ENCODE results near the gene INPP5A.
A peak's percentile ranks its signal among the peaks of the same experiment; 100 is the strongest.

Gene INPP5A

DNA sequence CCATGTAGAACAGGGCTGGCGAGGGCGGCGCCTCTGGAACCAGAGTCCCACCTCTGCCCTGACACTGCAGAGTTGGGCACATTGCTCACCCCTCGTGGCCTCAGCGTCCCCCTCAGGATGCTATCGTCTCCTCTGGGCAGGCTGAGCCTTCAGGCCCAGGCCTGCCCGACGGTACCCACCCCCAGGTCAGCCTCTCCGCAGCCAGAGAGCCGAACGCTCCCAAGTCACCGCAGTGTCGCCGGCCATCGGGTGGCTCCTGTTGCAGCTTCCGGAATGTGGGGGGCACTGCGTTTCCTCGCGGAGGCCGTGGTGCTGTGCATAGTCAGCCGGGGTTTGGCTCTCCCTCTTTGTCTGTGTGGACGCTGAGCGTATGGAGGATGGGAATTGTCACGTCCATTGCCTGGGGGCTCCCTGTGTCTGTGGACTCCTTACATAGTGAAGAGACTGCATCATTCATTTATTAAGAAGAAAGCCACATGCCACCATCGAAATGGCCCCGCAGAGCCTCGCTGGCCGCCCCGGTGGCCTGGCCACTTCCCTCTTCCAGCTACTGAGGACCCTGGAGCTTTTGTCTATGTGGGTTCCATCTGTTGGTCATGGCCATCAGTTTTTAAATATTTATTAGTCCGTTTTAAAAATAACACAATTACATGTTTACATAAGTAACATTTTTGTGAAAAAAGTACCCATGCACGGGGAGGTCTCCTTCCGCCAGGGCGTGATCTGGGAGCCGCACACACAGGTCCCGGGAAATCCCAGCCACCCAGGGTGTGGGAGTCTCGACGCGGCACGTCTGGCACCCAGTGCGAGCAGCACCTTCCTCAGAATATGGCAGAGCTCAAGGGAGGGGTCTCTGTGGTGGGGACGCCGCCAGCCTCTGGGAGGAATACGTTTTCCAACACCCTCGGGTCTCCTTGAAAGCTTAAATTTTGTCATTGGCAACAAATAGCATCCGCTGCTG, 232.8 kb downstream of the INPP5A start:
- TF ChIP-seq TEAD4 (IDR thresholded peaks at IDR 0.05) (no peak), FOXM1 (IDR thresholded peaks at IDR 0.05; ENCODE audit: borderline replicate concordance, low read depth) (no peak), USF1 (IDR thresholded peaks at IDR 0.05) (no peak), EGR1 (IDR thresholded peaks at IDR 0.05) (no peak), CEBPB (IDR thresholded peaks at IDR 0.05) (no peak), YY1 (IDR thresholded peaks at IDR 0.05; ENCODE audit: low read depth) (no peak), EP300 (IDR thresholded peaks at IDR 0.05; ENCODE audit: borderline replicate concordance) (no peak), ZBTB7A (IDR thresholded peaks at IDR 0.05; ENCODE audit: low read depth) (no peak)

- 0 out of 2 replicates have a peak, but pooled peaks have one; percentile 10 for TF ChIP-seq ZBTB7A (IDR thresholded peaks at IDR 0.05; ENCODE audit: low read depth)
- TF ChIP-seq EGR1 (IDR thresholded peaks at IDR 0.05), result no peak
These were observed 236.8 kb downstream of the INPP5A start for GRCh38 chr10:132774181-132774901.

DNA sequence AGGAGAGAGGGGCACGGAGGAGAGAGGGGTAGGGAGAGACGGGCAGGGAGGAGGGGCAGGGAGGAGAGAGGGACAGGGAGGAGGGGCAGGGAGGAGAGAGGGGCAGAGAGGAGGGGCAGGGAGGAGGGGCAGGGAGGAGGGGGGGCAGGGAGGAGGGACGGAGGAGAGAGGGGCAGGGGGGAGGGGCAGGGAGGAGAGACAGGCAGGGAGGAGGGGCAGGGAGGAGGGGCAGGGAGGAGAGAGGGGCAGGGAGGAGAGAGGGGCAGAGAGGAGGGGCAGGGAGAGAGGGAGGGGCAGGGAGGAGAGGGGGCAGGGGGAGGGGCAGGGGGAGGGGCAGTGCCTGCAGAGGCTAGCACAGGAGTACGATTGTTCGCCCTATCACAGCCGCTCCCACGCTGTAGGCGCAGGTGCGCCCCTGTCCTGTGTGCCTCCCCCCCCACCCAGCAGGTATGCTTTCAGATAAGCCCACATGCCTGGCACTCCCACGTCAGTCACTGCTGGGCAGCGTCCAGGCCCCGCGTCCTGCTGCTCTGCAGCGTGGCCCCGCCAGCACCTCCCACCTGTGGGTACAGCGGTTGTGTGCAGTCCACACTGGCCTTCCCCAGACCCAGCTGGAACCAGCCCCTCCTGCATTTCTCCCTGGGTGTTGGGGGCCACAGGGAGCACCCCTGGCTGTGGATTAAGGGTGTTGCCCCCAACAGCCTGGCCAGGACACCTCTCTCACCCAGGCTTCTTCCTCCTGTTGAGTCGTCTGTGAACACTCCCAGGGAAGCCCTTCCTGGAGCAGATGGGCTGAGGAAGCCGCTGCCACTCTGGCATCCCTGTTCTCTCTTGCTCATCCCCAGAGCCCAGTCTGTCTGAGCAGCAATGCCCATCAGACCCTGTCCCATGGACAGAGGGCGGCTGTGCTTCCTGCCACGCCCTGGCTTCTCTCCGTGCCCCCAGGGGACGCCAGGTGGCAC, 237.6 kb downstream of the INPP5A start:
- TF ChIP-seq TEAD4 (IDR thresholded peaks at IDR 0.05), result peak; percentile 54; the same call in 1 of the 2 replicates
- TF ChIP-seq USF1 (IDR thresholded peaks at IDR 0.05), result no peak
- no peak; the same call in none of the 2 replicates for TF ChIP-seq EP300 (IDR thresholded peaks at IDR 0.05; ENCODE audit: borderline replicate concordance)
- TF ChIP-seq CEBPB (IDR thresholded peaks at IDR 0.05), result no peak
- peak; percentile 56; the same call in 1 of the 2 replicates for TF ChIP-seq EGR1 (IDR thresholded peaks at IDR 0.05)
- no peak for TF ChIP-seq YY1 (IDR thresholded peaks at IDR 0.05; ENCODE audit: low read depth)
- TF ChIP-seq CREB1 (IDR thresholded peaks at IDR 0.05; ENCODE audit: low read depth), result no peak
- TF ChIP-seq MAX (IDR thresholded peaks at IDR 0.05), result peak; percentile 82
- no peak for TF ChIP-seq NFIC (IDR thresholded peaks at IDR 0.05)
- no peak for TF ChIP-seq RAD21 (IDR thresholded peaks at IDR 0.05; ENCODE audit: low read depth)
- TF ChIP-seq FOXM1 (IDR thresholded peaks at IDR 0.05; ENCODE audit: borderline replicate concordance, low read depth), result no peak
- TF ChIP-seq TAF1 (IDR thresholded peaks at IDR 0.05; ENCODE audit: low read depth), result no peak
- TF ChIP-seq TCF12 (IDR thresholded peaks at IDR 0.05; ENCODE audit: low read depth), result peak; percentile 49; the same call in 1 of the 2 replicates
- TF ChIP-seq ZBTB7A (IDR thresholded peaks at IDR 0.05; ENCODE audit: low read depth), result no peak; the same call in 1 of the 2 replicates
- no peak for TF ChIP-seq REST (IDR thresholded peaks at IDR 0.05; ENCODE audit: low read depth)

DNA sequence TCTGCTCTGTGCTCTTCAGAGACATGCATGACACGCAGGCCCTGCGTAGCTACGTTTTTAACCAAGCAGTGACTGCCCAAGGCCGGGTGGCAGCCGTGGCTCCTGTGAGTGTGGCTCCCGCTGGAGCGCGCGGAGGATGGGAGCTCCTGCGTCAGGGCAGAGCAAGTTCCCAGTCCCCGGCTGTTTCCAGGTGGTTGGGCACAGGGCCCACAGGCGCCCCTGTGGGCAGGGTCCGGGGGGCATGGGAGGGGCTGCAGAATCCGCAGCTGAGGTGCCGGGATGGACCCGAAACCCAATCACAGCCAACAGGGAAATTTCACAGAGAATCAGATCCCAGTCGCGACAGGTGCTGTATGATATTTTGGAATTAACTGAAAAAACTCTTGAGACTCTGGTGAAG, 238.6 kb downstream of the INPP5A start:
- TF ChIP-seq YY1 (IDR thresholded peaks at IDR 0.05; ENCODE audit: low read depth) (no peak), ZBTB7A (IDR thresholded peaks at IDR 0.05; ENCODE audit: low read depth) (0 out of 2 replicates have a peak, but pooled peaks have one; percentile 33)

DNA sequence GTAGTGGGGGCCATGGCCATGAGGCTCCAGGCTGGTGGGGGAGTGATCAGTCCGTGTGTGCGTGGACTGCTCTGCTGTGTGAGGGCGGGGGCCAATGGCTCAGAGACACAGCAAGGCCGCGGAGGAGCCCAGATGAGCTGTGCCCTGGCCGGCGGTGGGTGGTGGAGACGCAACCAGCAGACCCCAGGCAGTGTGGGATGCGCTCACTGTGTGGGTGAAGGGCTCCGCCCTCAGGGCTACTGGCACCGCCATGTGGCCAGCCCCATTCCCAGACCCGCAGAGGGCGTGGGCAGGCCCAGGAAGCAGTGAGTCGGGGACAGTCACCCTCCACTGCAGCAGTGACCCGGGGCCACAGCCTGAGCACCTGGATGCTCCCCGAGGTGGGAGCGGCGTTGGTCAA, 239.2 kb downstream of the INPP5A start:
- TF ChIP-seq RAD21 (IDR thresholded peaks at IDR 0.05; ENCODE audit: low read depth) (no peak), ZBTB7A (IDR thresholded peaks at IDR 0.05; ENCODE audit: low read depth) (no peak), MAX (IDR thresholded peaks at IDR 0.05) (no peak), NFIC (IDR thresholded peaks at IDR 0.05) (no peak), REST (IDR thresholded peaks at IDR 0.05; ENCODE audit: low read depth) (no peak)
